Adrenal gland (tissue), 12 donors: Measurements from ENCODE around the gene GOLGA5. TPM values are rescaled to one million over a fixed set of nuclear protein-coding genes. Genes with fewer than 3 reads are reported as not detected.
A peak's percentile ranks its signal among the peaks of the same experiment; 100 is the strongest.

Source experiments
- DNase-seq, 7 donors: peaks; one replicate each; pipeline ENCODE4 v3.0.0-alpha.2; 2019 to 2020
- H3K27ac ChIP-seq, 5 donors: fragments of 200-600 bp; sonication (generic) in 4 of 5; 1 replicate in 3 of 5; 2 replicates in 2 of 5; pipeline versions ENCODE4 v1.5.1 to v1.8.0; 2016 to 2020; ENCODE audit warnings: mild to moderate bottlenecking in 1 of 5
- H3K27me3 ChIP-seq: fragments of 200-600 bp; 2 replicates; pipeline ENCODE4 v1.8.0; 2021
- H3K36me3 ChIP-seq, 2 donors: fragments of 200-600 bp; replicated peaks in 1 of 2; 1 replicate in 1 of 2; 2 replicates in 1 of 2; pipeline versions ENCODE4 v1.5.1 to v1.8.0; 2018 to 2022
- H3K4me1 ChIP-seq, 2 donors: fragments of 200-600 bp; replicated peaks in 1 of 2; 1 replicate in 1 of 2; 2 replicates in 1 of 2; pipeline versions ENCODE4 v1.5.1 to v1.8.0; 2018 to 2021
- H3K4me3 ChIP-seq, 4 donors: fragments of 200-600 bp; sonication (generic) in 3 of 4; one replicate each; pipeline ENCODE4 v1.5.1; 2016 to 2018
- H3K9me3 ChIP-seq, 3 donors: fragments of 200-600 bp; sonication (generic) in 1 of 3; replicated peaks in 1 of 3; 1 replicate in 2 of 3; 2 replicates in 1 of 3; pipeline versions ENCODE4 v1.5.1 to v1.8.0; 2016 to 2021
- CTCF ChIP-seq, 6 experiments: fragments of 450-650 bp in 4 of 6; fragments of 200-600 bp in 2 of 6; sonication (generic) in 1 of 6; IDR thresholded peaks; 1 replicate in 5 of 6; 2 replicates in 1 of 6; pipeline versions ENCODE4 v1.5.1 to v1.8.0; 2016 to 2021; ENCODE audit warnings: antibody characterized with exemption in 6 of 6, mild to moderate bottlenecking in 2 of 6, moderate library complexity in 1 of 6
- POLR2A ChIP-seq, 2 donors: fragments of 450-650 bp; IDR thresholded peaks; one replicate each; pipeline ENCODE4 v1.6.1; 2017; ENCODE audit warnings: antibody characterized with exemption in 2 of 2, mild to moderate bottlenecking in 2 of 2, moderate library complexity in 1 of 2
- WGBS, 4 donors: extraction: QIAGEN DNeasy Blood & Tissue Kit in 2 of 4; methylation state at CpG; one replicate each; pipeline versions ENCODE4 v1.1.5 to v1.1.7; 2013 to 2017; 5-methylcytosine and 5-hydroxymethylcytosine counted together
- intact Hi-C, 2 donors: fragments of 100-400 bp; cut with DNase I; formaldehyde crosslinking; loops; one replicate each; pipeline versions ENCODE4 v1.14.1 to v1.15.0; 2022 to 2023
- polyA plus RNA-seq, 3 donors: library from polyadenylated mRNA; stranded (reverse); fragments of 200-250 nt in 2 of 3; fragments of 350-450 nt in 1 of 3; fragmentation: Illumina TruSeq in 1 of 3; extraction: RNeasy Lipid Tissue Mini Kit (QIAGEN cat#74804) in 1 of 3; gene quantifications; one replicate each; pipeline ENCODE4 v1.2.3, GENCODE V29; 2013 to 2014
- total RNA-seq, 9 donors: library from RNA; depleted of rRNA in 4 of 9; stranded (reverse); fragments of >200 nt in 4 of 9; fragments of 120-200 nt in 1 of 9; fragmentation: NEBNext Ultra II Directional in 1 of 9; extraction: Animal tissue kit (Norgen Biotek cat#: 25700) in 1 of 9; gene quantifications; one replicate each; pipeline versions ENCODE4 v1.1.0 to v1.2.4, GENCODE V29; 2013 to 2023
- donor health status: healthy with polysubstance abuse.
- donor health status: Bipolar disorder and iron deficiency.
- donor health status: DM: yes; HTN: yes; CAD: no.
- donor health status: DM: no; HTN: no; CAD: no.
- donor health status: DM: no; HTN: no; CAD: no.
- donor health status: DM: yes; HTN: yes; CAD: no.

GOLGA5 gene
- total and polyA plus RNA-seq, 12 donors, result 24.6 to 85.1 (median 35.0) TPM

DNA sequence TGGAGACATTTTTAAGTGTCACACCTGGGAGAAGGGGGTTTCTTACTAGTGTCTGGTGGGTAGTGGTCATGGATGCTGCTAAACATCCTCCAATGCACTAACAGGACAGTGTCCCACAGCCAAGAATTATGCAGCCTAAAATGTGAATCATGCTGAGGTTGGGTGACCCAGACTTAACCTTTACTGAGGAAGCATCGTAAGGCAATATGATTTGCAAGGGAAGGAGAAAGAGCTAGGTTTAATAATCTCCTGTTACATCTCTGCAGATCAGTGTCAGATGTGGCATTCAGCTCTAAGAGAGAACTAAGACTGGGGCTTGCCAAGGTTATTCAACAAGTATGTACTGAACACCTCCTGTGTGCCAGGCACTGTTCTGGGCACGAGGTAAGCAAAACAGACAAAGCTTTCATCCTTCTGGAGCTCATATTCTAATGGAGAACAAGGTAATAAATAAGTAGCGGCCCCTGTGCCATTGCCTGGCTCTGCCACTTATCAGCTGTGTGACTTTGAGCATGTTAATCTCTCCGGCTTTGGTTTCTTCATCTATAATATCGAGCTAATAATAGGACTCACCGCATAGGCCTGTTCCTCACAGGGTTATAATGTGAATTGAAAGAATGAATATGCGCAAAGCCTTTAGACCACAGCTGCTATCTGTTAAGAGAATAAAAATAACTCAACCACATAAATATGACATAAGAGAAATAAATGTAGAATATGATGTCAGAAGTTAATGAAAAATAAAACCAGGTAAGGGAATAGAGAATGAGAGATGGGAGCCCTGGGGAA is 13.5 kb upstream of the GOLGA5 start:
- no peak overlapping the region for H3K4me3 ChIP-seq
- H3K27me3 ChIP-seq, result no peaks in the 10 kb centered on the region
- WGBS, 4 donors, result 70 to 78% (median 74%) methylated on average over 7 of the region's 7 CpGs
- H3K36me3 ChIP-seq, result no peaks in the 10 kb centered on the region
- no peaks in the 10 kb centered on the region for H3K9me3 ChIP-seq
- H3K4me1 ChIP-seq, result peaks cover 2 to 11% of the 10 kb centered on the region in 2 donors
- TF ChIP-seq POLR2A (IDR thresholded peaks at IDR 0.05) (no peak), CTCF (IDR thresholded peaks at IDR 0.05) (no peak)
- DNase-seq, result no peak
- H3K27ac ChIP-seq, result no peak overlapping the region
- intact Hi-C loops, result loop anchor here (5.0 to 10.0 kb wide), 3 partner anchors 58 to 96 kb away; no protein-coding TSS in a partner anchor

GRCh38 chr14:92781350-92781749 is 12.8 kb upstream of the GOLGA5 start:
- intact Hi-C loops, result loop anchor here (5.0 to 10.0 kb wide), 3 partner anchors 59 to 97 kb away; no protein-coding TSS in a partner anchor
- no peak for TF ChIP-seq CTCF (IDR thresholded peaks at IDR 0.05)
- no peak for TF ChIP-seq POLR2A (IDR thresholded peaks at IDR 0.05)

GRCh38 chr14:92783813-92784431 is 10.2 kb upstream of the GOLGA5 start:
- TF ChIP-seq CTCF (IDR thresholded peaks at IDR 0.05) (peak; percentile 47 to 91 (median 71)), POLR2A (IDR thresholded peaks at IDR 0.05) (no peak)
- Histone ChIP-seq H3K9me3 (no peaks in the 10 kb centered on the region), H3K27ac (no peak overlapping the region), H3K4me3 (no peak overlapping the region), H3K36me3 (no peaks in the 10 kb centered on the region), H3K4me1 (peaks cover 8 to 16% of the 10 kb centered on the region in 2 donors), H3K27me3 (no peaks in the 10 kb centered on the region)
- peak in 3 of 7 donors; percentile 40 to 69 (median 56) for DNase-seq
- 44 to 53% (median 44%) methylated on average over 2 of the region's 2 CpGs for whole genome bisulfite sequencing, 4 donors
- intact Hi-C loops, result loop anchor here (2.0 to 10.0 kb wide), 4 partner anchors 62 to 99 kb away; no protein-coding TSS in a partner anchor

More at GRCh38 chr14:92781350-92781749, 12.8 kb upstream of the GOLGA5 start:
- Histone ChIP-seq H3K4me1 (peaks cover 8 to 16% of the 10 kb centered on the region in 2 donors), H3K27me3 (no peaks in the 10 kb centered on the region), H3K9me3 (no peaks in the 10 kb centered on the region), H3K4me3 (no peak overlapping the region), H3K27ac (no peak overlapping the region), H3K36me3 (no peaks in the 10 kb centered on the region)
- no peak for DNase-seq
- 80 to 86% (median 84%) methylated on average over 3 of the region's 3 CpGs for WGBS, 4 donors
